Heart right ventricle (tissue), 16 donors: ENCODE measurements around the gene HELZ. TPM values are rescaled to one million over a fixed set of nuclear protein-coding genes. Genes with fewer than 3 reads are reported as not detected.

Experiments used
- ATAC-seq, 8 donors: fragments of 200-7000 bp; cut with Tn5 transposase; one replicate each; pipeline ENCODE4 v1.9.1; 2020; ENCODE audit warnings: mild to moderate bottlenecking in 8 of 8, moderate library complexity in 8 of 8, moderate number of reproducible peaks in 1 of 8
- DNase-seq, 2 donors: peaks; one replicate each; pipeline ENCODE4 v3.0.0-alpha.2; 2020
- H3K27ac ChIP-seq, 10 donors: fragments of 200-600 bp; sonication (generic) in 2 of 10; one replicate each; pipeline versions ENCODE4 v1.5.0 to v1.8.0; 2020 to 2022; ENCODE audit warnings: mild to moderate bottlenecking in 3 of 10
- H3K27me3 ChIP-seq, 7 donors: fragments of 200-600 bp; one replicate each; pipeline ENCODE4 v1.8.0; 2021 to 2022; ENCODE audit warnings: mild to moderate bottlenecking in 2 of 7
- H3K36me3 ChIP-seq, 9 donors: fragments of 200-600 bp; sonication (generic) in 1 of 9; one replicate each; pipeline versions ENCODE4 v1.5.0 to v1.8.0; 2020 to 2022; ENCODE audit warnings: mild to moderate bottlenecking in 2 of 9
- H3K4me1 ChIP-seq, 9 donors: fragments of 200-600 bp; sonication (generic) in 1 of 9; one replicate each; pipeline versions ENCODE4 v1.5.0 to v1.8.0; 2020 to 2022; ENCODE audit warnings: mild to moderate bottlenecking in 4 of 9
- H3K4me3 ChIP-seq, 10 donors: fragments of 200-600 bp; sonication (generic) in 2 of 10; one replicate each; pipeline versions ENCODE4 v1.5.0 to v1.8.0; 2020 to 2022; ENCODE audit warnings: mild to moderate bottlenecking in 7 of 10, moderate library complexity in 2 of 10
- H3K9me3 ChIP-seq, 11 donors: fragments of 200-600 bp in 10 of 11; sonication (generic) in 2 of 11; one replicate each; pipeline versions ENCODE4 v1.5.0 to v1.8.0; 2013 to 2022; ENCODE audit warnings: mild to moderate bottlenecking in 2 of 11, control low read depth in 1 of 11, moderate library complexity in 1 of 11
- CTCF ChIP-seq, 9 donors: fragments of 200-600 bp; sonication (generic) in 2 of 9; IDR thresholded peaks; one replicate each; pipeline versions ENCODE4 v1.5.0 to v1.8.0; 2021 to 2022; ENCODE audit warnings: antibody characterized with exemption in 9 of 9, mild to moderate bottlenecking in 5 of 9, moderate library complexity in 1 of 9
- WGBS, 2 donors: extraction: QIAGEN DNeasy Blood & Tissue Kit; methylation state at CpG; one replicate each; pipeline ENCODE4 v1.1.7; 2013; ENCODE audit warnings: inconsistent platforms in 1 of 2; 5-methylcytosine and 5-hydroxymethylcytosine counted together
- intact Hi-C, 10 donors: fragments of 100-400 bp; cut with DNase I; formaldehyde crosslinking; loops; one replicate each; pipeline versions ENCODE4 v1.11.1 to v1.14.2; 2022
- polyA plus RNA-seq, 2 donors: library from polyadenylated mRNA; stranded (reverse); fragments of 200-250 nt; gene quantifications; one replicate each; pipeline ENCODE4 v1.2.3, GENCODE V29; 2013
- total RNA-seq, 10 donors: library from RNA; stranded (reverse); fragmentation: NEBNext Ultra II Directional in 3 of 10; extraction: Animal tissue kit (Norgen Biotek cat#: 25700) in 3 of 10; gene quantifications; one replicate each; pipeline versions ENCODE4 v1.2.1 to v1.2.4, GENCODE V29; 2021 to 2023
- donor health status: Arrhythmogenic right ventricular cardiomyopathy.
- donor health status: ischemic (EF 13 %, LVEDD 7.1; RV severe dilation, severe dysfunction).
- donor health status: healthy with polysubstance abuse.
- donor health status: DM: no; HTN: yes; CAD: no.
- donor health status: DM: no; HTN: no; CAD: no.
- donor health status: ischemic (EF 25% LVEDD 6.9; RV normal size, moderate dysfunction).
- donor health status: ischemic (EF 25% LVEDD 5.7; RV mildly dilated, moderate dysfunction).
- donor health status: healthy.
- donor health status: DM: yes; HTN: yes; CAD: no.
- donor health status: Ischemic cardiomyopathy.
- donor health status: ischemic (EF 35%, LVEDD 5.7; RV mildly dilated, moderate dysfunction).
- donor health status: nonischemic (EF 11% LVEDD 7.7; RV severe dilation, severe dysfunction).
- donor health status: DM: yes; HTN: yes; CAD: no.
- donor health status: PGD.
- donor health status: ischemic (EF 29% LVEDD 5.4; RV normal size, mild dysfunction).
- donor health status: nonischemic (EF 23%, LVEDD 6.1; RV moderate dilation, normal function).

The HELZ gene
- total and polyA plus RNA-seq, 12 donors = 2.4 to 50.3 (median 40.6) TPM

- no peaks in the 10 kb centered on the region for H3K9me3 ChIP-seq
- no peak for TF ChIP-seq CTCF (IDR thresholded peaks at IDR 0.05)
- H3K27ac ChIP-seq = no peak overlapping the region
- no peaks in the 10 kb centered on the region for H3K27me3 ChIP-seq
- no peaks in the 10 kb centered on the region for H3K36me3 ChIP-seq
- H3K4me3 ChIP-seq = no peak overlapping the region
- DNase-seq = no peak
- intact Hi-C loops = no loop called here
- ATAC-seq = no peak
- 36 to 43% methylated on average over 5 of the region's 5 CpGs for WGBS, 2 donors
- no peaks in the 10 kb centered on the region for H3K4me1 ChIP-seq
These were observed 206.1 kb downstream of the HELZ start for GRCh38 chr17:67038861-67039365.

- WGBS, 2 donors = 80 to 85% methylated on average over 11 of the region's 11 CpGs
- DNase-seq (no peak), ATAC-seq (no peak)
- Histone ChIP-seq H3K36me3 (no peaks in the 10 kb centered on the region), H3K27me3 (no peaks in the 10 kb centered on the region), H3K9me3 (no peaks in the 10 kb centered on the region), H3K27ac (no peak overlapping the region), H3K4me3 (no peak overlapping the region), H3K4me1 (no peaks in the 10 kb centered on the region)
- no peak for TF ChIP-seq CTCF (IDR thresholded peaks at IDR 0.05)
- intact Hi-C loops = no loop called here
These were observed 209.6 kb downstream of the HELZ start for GRCh38 chr17:67035131-67036083.

- Histone ChIP-seq H3K4me1 (no peaks in the 10 kb centered on the region), H3K36me3 (no peaks in the 10 kb centered on the region), H3K27me3 (no peaks in the 10 kb centered on the region), H3K4me3 (no peak overlapping the region), H3K27ac (no peak overlapping the region), H3K9me3 (no peaks in the 10 kb centered on the region)
- no peak for TF ChIP-seq CTCF (IDR thresholded peaks at IDR 0.05)
- WGBS, 2 donors = 85 to 89% methylated on average over 9 of the region's 9 CpGs
- ATAC-seq (peak in 3 of 8 donors; percentile 17 to 58 (median 49)), DNase-seq (no peak)
- intact Hi-C loops = no loop called here
These were observed 211.4 kb downstream of the HELZ start for GRCh38 chr17:67033613-67034012.

- no peaks in the 10 kb centered on the region for H3K36me3 ChIP-seq
- no peak for TF ChIP-seq CTCF (IDR thresholded peaks at IDR 0.05)
- DNase-seq (no peak), ATAC-seq (no peak)
- H3K9me3 ChIP-seq = no peaks in the 10 kb centered on the region
- H3K27me3 ChIP-seq = no peaks in the 10 kb centered on the region
- intact Hi-C loops = no loop called here
- no peak overlapping the region for H3K4me3 ChIP-seq
- no peaks in the 10 kb centered on the region for H3K4me1 ChIP-seq
- 90 to 92% methylated on average over 13 of the region's 13 CpGs for WGBS, 2 donors
- no peak overlapping the region for H3K27ac ChIP-seq
These were observed 212.0 kb downstream of the HELZ start for GRCh38 chr17:67032985-67033384.
